Measurements from ENCODE around the gene APEH.

Gene APEH

DNA sequence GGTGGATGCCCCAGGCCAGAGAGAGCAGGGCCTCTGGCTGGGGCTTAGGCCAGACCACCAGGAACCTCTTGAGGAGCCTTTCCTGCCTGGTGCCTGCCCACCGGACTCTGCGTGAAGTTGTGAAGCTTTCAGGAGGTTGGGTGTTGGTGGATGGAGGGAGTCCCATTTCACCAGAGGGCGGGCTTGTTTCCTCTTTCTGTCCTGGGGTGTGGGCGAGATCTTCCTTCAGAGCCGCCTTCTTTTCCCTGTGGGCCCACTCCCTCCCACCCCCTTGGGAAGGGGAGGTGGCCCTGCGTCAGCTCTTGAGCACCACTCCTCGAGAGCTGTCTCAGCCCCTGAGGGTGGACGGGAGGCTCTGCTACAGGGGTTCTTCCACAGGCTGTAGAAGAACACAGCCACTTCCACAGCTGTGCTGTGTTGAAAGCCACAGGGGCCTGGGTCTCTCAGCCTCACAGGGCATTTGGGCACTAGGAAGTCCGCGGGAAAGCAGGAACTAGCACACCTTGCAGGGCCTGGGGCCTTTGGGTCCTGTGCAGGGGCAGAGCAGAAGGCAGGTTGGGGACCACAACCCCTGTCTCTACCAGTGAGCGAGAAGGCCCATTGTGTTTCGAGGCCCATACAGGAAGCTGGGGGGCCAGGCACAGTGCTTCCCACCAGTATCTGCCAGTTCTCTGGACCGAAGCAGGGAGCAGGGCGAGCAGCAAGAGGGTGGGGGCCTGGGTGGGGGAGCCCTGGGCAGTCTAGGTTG lies 43.2 kb downstream of the APEH start:
- TF ChIP-seq, protein P1, sequence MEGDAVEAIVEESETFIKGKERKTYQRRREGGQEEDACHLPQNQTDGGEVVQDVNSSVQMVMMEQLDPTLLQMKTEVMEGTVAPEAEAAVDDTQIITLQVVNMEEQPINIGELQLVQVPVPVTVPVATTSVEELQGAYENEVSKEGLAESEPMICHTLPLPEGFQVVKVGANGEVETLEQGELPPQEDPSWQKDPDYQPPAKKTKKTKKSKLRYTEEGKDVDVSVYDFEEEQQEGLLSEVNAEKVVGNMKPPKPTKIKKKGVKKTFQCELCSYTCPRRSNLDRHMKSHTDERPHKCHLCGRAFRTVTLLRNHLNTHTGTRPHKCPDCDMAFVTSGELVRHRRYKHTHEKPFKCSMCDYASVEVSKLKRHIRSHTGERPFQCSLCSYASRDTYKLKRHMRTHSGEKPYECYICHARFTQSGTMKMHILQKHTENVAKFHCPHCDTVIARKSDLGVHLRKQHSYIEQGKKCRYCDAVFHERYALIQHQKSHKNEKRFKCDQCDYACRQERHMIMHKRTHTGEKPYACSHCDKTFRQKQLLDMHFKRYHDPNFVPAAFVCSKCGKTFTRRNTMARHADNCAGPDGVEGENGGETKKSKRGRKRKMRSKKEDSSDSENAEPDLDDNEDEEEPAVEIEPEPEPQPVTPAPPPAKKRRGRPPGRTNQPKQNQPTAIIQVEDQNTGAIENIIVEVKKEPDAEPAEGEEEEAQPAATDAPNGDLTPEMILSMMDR (conservative IDR thresholded peaks at IDR 0.05; ENCODE audit: control insufficient read depth, insufficient read depth, low read depth, low read length): no peak
- H3K4me3 ChIP-seq (ENCODE audit: control insufficient read depth, low read depth, low read length): no peak overlapping the region
- no peak for DNase-seq (ENCODE audit: low read depth)

DNA sequence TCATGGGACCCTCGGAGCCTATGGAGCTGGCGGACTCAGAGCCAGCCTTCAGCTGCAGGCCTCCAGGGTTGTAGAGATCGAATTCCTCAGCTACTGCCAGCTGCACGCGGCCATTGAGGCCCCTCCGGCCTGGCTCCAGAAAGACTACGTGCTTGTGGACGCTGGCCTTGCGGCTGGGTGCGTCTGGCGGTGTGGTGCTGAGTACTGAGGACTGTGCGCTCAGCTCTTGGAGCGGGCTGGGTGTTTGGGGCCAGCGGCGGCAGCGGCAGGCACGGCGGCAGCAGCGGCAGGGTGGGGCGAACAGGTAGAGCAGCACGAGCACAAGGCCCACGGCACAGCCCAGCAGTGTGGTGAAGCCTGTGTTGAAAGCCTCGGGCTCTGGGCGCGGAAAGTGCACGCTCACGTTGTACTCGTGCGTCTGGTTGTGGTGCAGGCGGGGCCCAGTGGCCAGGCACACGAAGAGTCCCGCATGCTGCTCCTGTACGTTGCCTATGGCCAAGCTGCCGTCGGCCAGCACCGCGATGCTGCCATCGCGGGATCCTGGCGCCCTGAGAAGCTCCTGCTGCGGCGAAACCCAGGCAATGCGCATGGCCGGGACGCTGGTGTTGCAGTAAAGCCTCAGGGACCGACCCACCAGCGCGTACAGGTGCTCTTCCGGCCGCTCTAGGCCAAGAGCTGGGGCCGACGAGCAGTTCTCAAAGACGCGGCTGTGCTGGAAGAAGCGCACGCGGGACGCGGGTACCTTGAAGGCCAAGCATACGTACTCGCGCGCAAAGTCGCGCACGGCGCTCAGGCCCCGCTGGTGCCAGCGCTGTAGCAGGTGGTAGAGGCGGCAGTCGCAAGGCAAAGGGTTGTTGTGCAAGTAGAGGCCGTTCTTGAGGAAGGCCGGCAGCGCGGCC lies 44.1 kb downstream of the APEH start:
- no peak overlapping the region for H3K4me3 ChIP-seq (ENCODE audit: control insufficient read depth, low read depth, low read length)
- TF ChIP-seq, protein P1 (conservative IDR thresholded peaks at IDR 0.05; ENCODE audit: control insufficient read depth, insufficient read depth, low read depth, low read length): no peak
- no peak for DNase-seq (ENCODE audit: low read depth)

DNA sequence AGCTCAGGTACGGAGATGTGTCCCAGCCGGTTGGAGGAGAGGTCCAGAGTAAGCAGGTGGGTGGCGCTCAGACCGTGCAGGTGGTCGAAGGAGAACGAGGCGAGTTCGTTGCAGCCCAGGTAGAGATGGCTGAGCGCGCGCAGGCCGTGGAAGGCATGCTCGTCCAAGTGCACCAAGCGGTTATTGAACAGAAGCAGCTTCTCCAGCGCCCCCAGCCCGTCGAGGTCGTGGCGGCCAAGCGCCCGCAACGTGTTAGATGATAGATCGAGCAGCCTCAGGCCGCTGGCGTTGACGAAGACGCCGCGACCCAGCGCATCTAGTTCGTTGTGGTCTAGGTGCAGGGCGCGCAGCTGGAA lies 44.7 kb downstream of the APEH start:
- H3K4me3 ChIP-seq (ENCODE audit: control insufficient read depth, low read depth, low read length): peak overlapping the region; percentile 46
- TF ChIP-seq, protein P1 (conservative IDR thresholded peaks at IDR 0.05; ENCODE audit: control insufficient read depth, insufficient read depth, low read depth, low read length): no peak
- DNase-seq (ENCODE audit: low read depth): no peak

DNA sequence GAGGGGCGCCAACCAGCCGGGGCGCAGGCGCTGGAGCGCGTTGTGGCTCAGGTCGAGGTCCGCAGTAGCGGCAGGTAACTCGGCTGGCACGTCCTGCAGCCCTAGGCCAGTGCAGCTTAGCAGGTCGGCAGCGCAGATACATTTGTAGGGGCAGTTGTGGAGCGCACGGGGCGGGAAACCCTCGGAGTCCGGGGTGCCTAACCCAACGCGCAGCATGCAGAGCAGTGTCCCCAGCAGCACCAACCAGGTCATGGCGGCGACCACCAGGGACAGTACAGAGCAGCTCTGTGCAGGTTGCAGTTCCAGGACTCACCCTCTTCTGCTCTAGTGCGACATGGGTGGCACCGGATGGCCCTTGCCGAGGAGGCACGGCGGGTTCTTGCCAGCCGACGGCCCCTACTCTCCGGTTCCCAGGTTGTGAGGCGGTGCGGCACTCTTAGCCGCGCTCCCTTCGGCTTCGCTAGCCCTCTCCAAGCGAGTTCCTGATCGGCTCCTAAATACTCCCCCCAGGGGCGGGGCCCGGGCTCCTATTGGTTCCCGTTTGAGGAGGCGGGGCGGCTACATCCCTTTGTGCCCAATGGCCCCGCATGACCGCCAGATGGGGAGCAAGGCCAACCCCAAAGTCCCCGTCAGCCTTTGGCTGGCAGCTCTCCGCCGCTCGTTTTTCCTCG lies 45.2 kb downstream of the APEH start, which contains the start of gene AMIGO3:
Gene AMIGO3 (minus strand): TSS at position 471 of the 671 bp plus-strand sequence. CDS start 219 bp downstream, at position 252.
- DNase-seq (ENCODE audit: low read depth): peak; percentile 89
- H3K4me3 ChIP-seq (ENCODE audit: control insufficient read depth, low read depth, low read length): peak within 1 kb of the TSS; percentile 46
- TF ChIP-seq, protein P1 (conservative IDR thresholded peaks at IDR 0.05; ENCODE audit: control insufficient read depth, insufficient read depth, low read depth, low read length): peak; percentile 39

DNA sequence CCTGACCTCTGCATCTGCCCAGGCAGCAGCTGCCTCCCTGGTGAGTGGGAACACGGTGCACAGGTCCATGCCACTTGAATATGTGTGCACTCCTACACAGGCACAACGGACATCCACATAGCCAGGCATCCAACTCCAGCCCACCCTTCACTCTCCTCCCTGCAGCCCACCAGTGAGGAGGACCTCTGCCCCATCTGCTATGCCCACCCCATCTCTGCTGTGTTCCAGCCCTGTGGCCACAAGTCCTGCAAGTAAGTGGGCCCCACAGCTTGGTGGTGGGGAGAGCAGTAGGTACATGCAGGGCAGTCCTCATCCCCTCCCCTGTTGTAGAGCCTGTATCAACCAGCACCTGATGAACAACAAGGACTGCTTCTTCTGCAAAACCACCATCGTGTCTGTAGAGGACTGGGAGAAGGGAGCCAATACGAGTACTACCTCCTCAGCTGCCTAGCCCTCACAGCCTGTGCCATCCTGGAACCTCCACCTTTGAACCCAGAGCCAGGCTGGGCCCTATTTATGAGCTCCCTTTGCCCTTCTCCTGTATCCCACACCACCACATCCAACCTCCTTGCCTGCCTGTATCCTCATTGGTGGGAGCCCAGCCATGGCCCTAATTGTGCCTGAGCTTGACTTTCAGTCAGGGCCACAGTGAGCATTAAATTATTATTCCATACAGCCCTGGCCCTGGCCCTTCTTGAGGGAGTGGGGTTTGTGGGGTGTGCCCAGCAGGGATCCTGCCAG lies 46.9 kb downstream of the APEH start:
- H3K4me3 ChIP-seq (ENCODE audit: control insufficient read depth, low read depth, low read length): no peak overlapping the region
- TF ChIP-seq, protein P1 (conservative IDR thresholded peaks at IDR 0.05; ENCODE audit: control insufficient read depth, insufficient read depth, low read depth, low read length): no peak
- DNase-seq (ENCODE audit: low read depth): no peak

GRCh38 chr3:49721596-49721895 lies 47.4 kb downstream of the APEH start:
- no peak for DNase-seq (ENCODE audit: low read depth)
- no peak overlapping the region for H3K4me3 ChIP-seq (ENCODE audit: control insufficient read depth, low read depth, low read length)
- TF ChIP-seq, protein P1 (conservative IDR thresholded peaks at IDR 0.05; ENCODE audit: control insufficient read depth, insufficient read depth, low read depth, low read length): no peak
